CD14-positive monocyte (primary cell): ENCODE measurements around the gene GLI3. TPM values are rescaled to one million over a fixed set of nuclear protein-coding genes. Genes with fewer than 3 reads are reported as not detected.

ENCODE experiments used
- DNase-seq, 3 donors: peaks; one replicate each; pipeline ENCODE4 v3.0.0-alpha.2; 2011 to 2022
- H2AFZ ChIP-seq: 2 replicates; pipeline ENCODE4 v1.6.0; 2012; ENCODE audit warnings: mild to moderate bottlenecking, low read depth, low read length, inconsistent platforms; ENCODE audit not compliant: insufficient read depth, poor library complexity, severe bottlenecking
- H3K27ac ChIP-seq, 2 donors: 1 replicate in 1 of 2; 2 replicates in 1 of 2; pipeline ENCODE4 v1.5.1; 2012 to 2013; ENCODE audit warnings: low read length in 2 of 2, control low read depth in 1 of 2, inconsistent platforms in 1 of 2, low read depth in 1 of 2, mild to moderate bottlenecking in 1 of 2
- H3K27me3 ChIP-seq, 2 donors: one replicate each; pipeline versions ENCODE4 v1.6.0 to v1.6.1; 2011 to 2013; ENCODE audit warnings: low read length in 2 of 2; ENCODE audit not compliant: control insufficient read depth in 2 of 2, insufficient read depth in 2 of 2
- H3K36me3 ChIP-seq, 2 donors: replicated peaks in 1 of 2; 1 replicate in 1 of 2; 2 replicates in 1 of 2; pipeline versions ENCODE4 v1.5.1 to v1.6.1; 2012 to 2013; ENCODE audit warnings: low read length in 2 of 2, control low read depth in 1 of 2, inconsistent platforms in 1 of 2, mild to moderate bottlenecking in 1 of 2; ENCODE audit not compliant: insufficient read depth in 2 of 2, control insufficient read depth in 1 of 2
- H3K4me1 ChIP-seq, 2 donors: 1 replicate in 1 of 2; 2 replicates in 1 of 2; pipeline versions ENCODE4 v1.5.1 to v1.6.1; 2012 to 2013; ENCODE audit warnings: low read length in 2 of 2, control low read depth in 1 of 2, inconsistent platforms in 1 of 2, mild to moderate bottlenecking in 1 of 2, moderate library complexity in 1 of 2; ENCODE audit not compliant: insufficient read depth in 2 of 2, control insufficient read depth in 1 of 2
- H3K4me2 ChIP-seq: replicated peaks from 2 replicates; pipeline ENCODE3; 2012; ENCODE audit warnings: low read length, moderate library complexity, mild to moderate bottlenecking; ENCODE audit not compliant: poor library complexity, severe bottlenecking; ENCODE audit errors: extremely low read depth
- H3K4me3 ChIP-seq, 3 experiments: fragments of 200-600 bp in 1 of 3; sonication (generic) in 1 of 3; replicated peaks in 1 of 3; 1 replicate in 2 of 3; 2 replicates in 1 of 3; pipeline ENCODE4 v1.5.1; 2011 to 2013; ENCODE audit warnings: low read length in 3 of 3, mild to moderate bottlenecking in 3 of 3, control low read depth in 2 of 3, low read depth in 2 of 3, inconsistent platforms in 1 of 3, moderate library complexity in 1 of 3
- H3K79me2 ChIP-seq: 2 replicates; pipeline ENCODE4 v1.6.0; 2012; ENCODE audit warnings: mild to moderate bottlenecking, control low read depth, inconsistent platforms, low read length, moderate library complexity; ENCODE audit not compliant: insufficient read depth
- H3K9ac ChIP-seq: 2 replicates; pipeline ENCODE4 v1.6.0; 2017; ENCODE audit warnings: low read length, mild to moderate bottlenecking; ENCODE audit not compliant: insufficient read depth, poor library complexity, severe bottlenecking
- H3K9me3 ChIP-seq, 2 donors: replicated peaks in 1 of 2; 1 replicate in 1 of 2; 2 replicates in 1 of 2; pipeline versions ENCODE4 v1.5.1 to v1.6.1; 2012 to 2013; ENCODE audit warnings: low read length in 2 of 2, control low read depth in 1 of 2; ENCODE audit not compliant: control insufficient read depth in 1 of 2, insufficient read depth in 1 of 2
- H4K20me1 ChIP-seq: 2 replicates; pipeline ENCODE4 v1.6.0; 2012; ENCODE audit warnings: mild to moderate bottlenecking, low read length, control low read depth, moderate library complexity; ENCODE audit not compliant: insufficient read depth
- H3K27ac Mint-ChIP-seq, 7 donors: one replicate each; pipeline ENCODE4 v1.8.0; 2020; ENCODE audit warnings: mild to moderate bottlenecking in 7 of 7, mixed read lengths in 7 of 7, moderate library complexity in 6 of 7, inconsistent platforms in 2 of 7
- H3K27me3 Mint-ChIP-seq, 3 donors: one replicate each; pipeline ENCODE4 v1.8.0; 2021 to 2022; ENCODE audit warnings: low read depth in 3 of 3, mild to moderate bottlenecking in 3 of 3, mixed read lengths in 3 of 3, moderate library complexity in 3 of 3, inconsistent platforms in 1 of 3
- H3K36me3 Mint-ChIP-seq, 2 donors: one replicate each; pipeline ENCODE4 v1.8.0; 2020; ENCODE audit warnings: mixed read lengths in 2 of 2, inconsistent platforms in 1 of 2, mild to moderate bottlenecking in 1 of 2
- H3K4me1 Mint-ChIP-seq: one replicate; pipeline ENCODE4 v1.8.0; 2020; ENCODE audit warnings: mild to moderate bottlenecking, mixed read lengths
- H3K4me3 Mint-ChIP-seq, 2 donors: one replicate each; pipeline ENCODE4 v1.8.0; 2020; ENCODE audit warnings: mild to moderate bottlenecking in 2 of 2, mixed read lengths in 2 of 2, moderate library complexity in 1 of 2
- H3K9me3 Mint-ChIP-seq, 7 donors: one replicate each; pipeline ENCODE4 v1.8.0; 2020 to 2022; ENCODE audit warnings: mixed read lengths in 7 of 7, mild to moderate bottlenecking in 6 of 7, moderate library complexity in 6 of 7, inconsistent platforms in 2 of 7
- WGBS: methylation state at CpG from one replicate; pipeline ENCODE4 v1.1.5; 2013; ENCODE audit warnings: missing lambda C conversion rate; ENCODE audit not compliant: insufficient coverage; 5-methylcytosine and 5-hydroxymethylcytosine counted together
- intact Hi-C, 2 donors: fragments of 100-400 bp; cut with micrococcal nuclease; formaldehyde crosslinking; loops; one replicate each; pipeline versions ENCODE4 v1.15.0 to v1.15.1; 2023
- polyA plus RNA-seq, 3 donors: library from polyadenylated mRNA; depleted of rRNA in 1 of 3; unstranded in 2 of 3; stranded (reverse) in 1 of 3; fragments of 300-500 nt in 2 of 3; fragments of >200 nt in 1 of 3; fragmentation: Illumina TruSeq in 2 of 3; gene quantifications; 1 replicate in 2 of 3; 2 replicates in 1 of 3; pipeline ENCODE4 v1.2.3, GENCODE V29; 2012 to 2021
- TF ChIP-seq, protein P1 (sequence below): fragments of 200-600 bp; IDR thresholded peaks from one replicate; pipeline ENCODE4 v1.8.0; 2022; ENCODE audit warnings: antibody characterized with exemption, mild to moderate bottlenecking

GLI3 gene
- polyA plus RNA-seq, 3 donors = not detected

DNA sequence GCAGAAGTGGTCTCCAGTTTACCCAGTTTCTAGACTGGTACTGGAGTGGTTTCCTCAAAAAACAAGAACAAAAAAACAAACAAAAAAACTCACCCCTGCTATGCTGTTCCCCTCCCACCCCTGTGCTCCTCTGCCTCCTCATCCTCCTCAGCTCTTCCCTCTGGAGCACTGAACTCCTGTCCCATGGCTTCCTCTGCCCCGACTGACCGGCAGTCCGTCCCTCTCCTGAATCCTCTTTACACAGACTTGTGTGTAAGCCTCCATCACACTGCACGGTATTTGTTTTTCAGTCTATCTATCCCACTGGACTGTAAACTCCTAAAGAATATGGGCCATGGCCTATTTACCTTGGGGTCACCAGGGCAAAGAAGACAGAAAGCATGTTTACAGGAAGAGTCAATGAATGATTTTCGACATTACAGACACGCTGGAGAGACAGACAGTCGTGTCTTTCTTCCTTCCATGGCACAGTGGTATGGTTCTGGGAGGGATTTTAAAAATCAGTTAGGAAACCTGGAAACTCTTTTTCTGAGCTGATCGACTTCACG, 265.3 kb downstream of the GLI3 start:
- TF ChIP-seq, protein P1, sequence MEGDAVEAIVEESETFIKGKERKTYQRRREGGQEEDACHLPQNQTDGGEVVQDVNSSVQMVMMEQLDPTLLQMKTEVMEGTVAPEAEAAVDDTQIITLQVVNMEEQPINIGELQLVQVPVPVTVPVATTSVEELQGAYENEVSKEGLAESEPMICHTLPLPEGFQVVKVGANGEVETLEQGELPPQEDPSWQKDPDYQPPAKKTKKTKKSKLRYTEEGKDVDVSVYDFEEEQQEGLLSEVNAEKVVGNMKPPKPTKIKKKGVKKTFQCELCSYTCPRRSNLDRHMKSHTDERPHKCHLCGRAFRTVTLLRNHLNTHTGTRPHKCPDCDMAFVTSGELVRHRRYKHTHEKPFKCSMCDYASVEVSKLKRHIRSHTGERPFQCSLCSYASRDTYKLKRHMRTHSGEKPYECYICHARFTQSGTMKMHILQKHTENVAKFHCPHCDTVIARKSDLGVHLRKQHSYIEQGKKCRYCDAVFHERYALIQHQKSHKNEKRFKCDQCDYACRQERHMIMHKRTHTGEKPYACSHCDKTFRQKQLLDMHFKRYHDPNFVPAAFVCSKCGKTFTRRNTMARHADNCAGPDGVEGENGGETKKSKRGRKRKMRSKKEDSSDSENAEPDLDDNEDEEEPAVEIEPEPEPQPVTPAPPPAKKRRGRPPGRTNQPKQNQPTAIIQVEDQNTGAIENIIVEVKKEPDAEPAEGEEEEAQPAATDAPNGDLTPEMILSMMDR = no peak
- H3K27ac Mint-ChIP-seq = no peak overlapping the region
- H3K9me3 Mint-ChIP-seq = no peaks in the 10 kb centered on the region
- DNase-seq = no peak
- Histone ChIP-seq H3K79me2 (no peaks in the 10 kb centered on the region), H3K4me1 (peaks cover 9 to 14% of the 10 kb centered on the region in 2 donors), H3K9ac (no peak overlapping the region), H3K27me3 (no peaks in the 10 kb centered on the region), H4K20me1 (no peaks in the 10 kb centered on the region), H3K4me3 (no peak overlapping the region), H3K9me3 (no peaks in the 10 kb centered on the region), H3K27ac (no peak overlapping the region), H3K4me2 (no peak overlapping the region), H3K36me3 (no peaks in the 10 kb centered on the region), H2AFZ (no peak overlapping the region)
- no peak overlapping the region for H3K4me3 Mint-ChIP-seq
- intact Hi-C loops = no loop called here
- WGBS = 96% methylated on average over 7 of the region's 9 CpGs
- H3K27me3 Mint-ChIP-seq = peaks cover 0 to 5% (median 1%) of the 10 kb centered on the region in 3 donors
- H3K36me3 Mint-ChIP-seq = no peaks in the 10 kb centered on the region
- peaks cover 22% of the 10 kb centered on the region for H3K4me1 Mint-ChIP-seq

DNA sequence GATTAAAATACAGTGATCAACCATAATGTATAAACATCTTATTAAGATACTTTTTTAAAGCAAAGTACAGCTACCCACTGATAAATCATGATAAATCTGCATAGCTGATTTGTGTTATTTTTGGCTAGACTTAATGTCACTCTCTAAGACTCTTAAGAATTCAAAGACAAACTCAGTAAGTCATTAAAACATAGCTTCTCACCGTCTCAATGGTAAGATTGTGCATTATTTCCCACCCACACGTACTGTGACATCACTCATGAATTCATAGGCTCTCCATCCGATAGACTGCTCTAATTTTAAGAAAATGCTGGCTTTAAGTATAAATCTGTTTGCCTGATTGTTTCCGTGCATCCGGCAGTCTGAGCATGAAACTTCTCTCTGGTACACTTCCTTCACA, 266.1 kb downstream of the GLI3 start:
- Mint-ChIP-seq H3K27ac (no peak overlapping the region), H3K4me3 (no peak overlapping the region), H3K36me3 (no peaks in the 10 kb centered on the region), H3K27me3 (peaks cover 0 to 5% (median 1%) of the 10 kb centered on the region in 3 donors), H3K9me3 (peaks cover 0 to 5% (median 0%) of the 10 kb centered on the region in 7 donors), H3K4me1 (peaks cover 16% of the 10 kb centered on the region)
- H3K79me2 ChIP-seq = no peaks in the 10 kb centered on the region
- 100% methylated on average over 2 of the region's 5 CpGs for WGBS
- TF ChIP-seq, protein P1 = no peak
- H3K27me3 ChIP-seq = no peaks in the 10 kb centered on the region
- no peaks in the 10 kb centered on the region for H3K9me3 ChIP-seq
- no peak overlapping the region for H3K9ac ChIP-seq
- no peak overlapping the region for H3K4me2 ChIP-seq
- DNase-seq = no peak
- intact Hi-C loops = no loop called here
- peaks cover 9 to 11% of the 10 kb centered on the region in 2 donors for H3K4me1 ChIP-seq
- no peaks in the 10 kb centered on the region for H3K36me3 ChIP-seq
- no peaks in the 10 kb centered on the region for H4K20me1 ChIP-seq
- no peak overlapping the region for H2AFZ ChIP-seq
- H3K4me3 ChIP-seq = no peak overlapping the region
- H3K27ac ChIP-seq = no peak overlapping the region
